Measurements from ENCODE around the gene SFXN4. TPM values are rescaled to one million over a fixed set of nuclear protein-coding genes. Genes with fewer than 3 reads are reported as not detected.

The SFXN4 gene
- total and polyA plus RNA-seq, 4 donors: 12.4 to 34.1 (median 24.1) TPM

- no peak overlapping the region for H3K4me3 ChIP-seq (ENCODE audit: low read depth in 1 of 3, low read length in 3 of 3)
- H3K27me3 ChIP-seq (ENCODE audit: control insufficient read depth in 4 of 4, insufficient read depth in 4 of 4, low read length in 3 of 4): no peaks in the 10 kb centered on the region
- H3K4me1 ChIP-seq (ENCODE audit: control insufficient read depth in 4 of 4, insufficient read depth in 4 of 4, low read length in 3 of 4): no peaks in the 10 kb centered on the region
- H3K36me3 ChIP-seq (ENCODE audit: control insufficient read depth in 4 of 4, insufficient read depth in 3 of 4, low read depth in 1 of 4, low read length in 3 of 4): peaks cover 9 to 49% (median 34%) of the 10 kb centered on the region in 4 donors
- no peaks in the 10 kb centered on the region for H3K9me3 ChIP-seq (ENCODE audit: control insufficient read depth in 4 of 4, low read length in 3 of 4)
- no peak overlapping the region for H3K9ac ChIP-seq (ENCODE audit: low read depth in 1 of 2, low read length in 2 of 2)
- TF ChIP-seq ZBTB33 (IDR thresholded peaks at IDR 0.05): no peak
- TF ChIP-seq FOXA2 (IDR thresholded peaks at IDR 0.05): no peak
- TF ChIP-seq EGR1 (IDR thresholded peaks at IDR 0.05; ENCODE audit: low read depth in 2 of 2): no peak
- TF ChIP-seq HNF4G (IDR thresholded peaks at IDR 0.05): no peak
- TF ChIP-seq NR2F2 (IDR thresholded peaks at IDR 0.05): no peak
- TF ChIP-seq FOXA1 (IDR thresholded peaks at IDR 0.05): no peak
- no peak for DNase-seq (ENCODE audit: low spot score)
- no peak overlapping the region for H3K27ac ChIP-seq (ENCODE audit: low read depth in 1 of 2, low read length in 2 of 2)
- WGBS: 97% methylated on average over 8 of the region's 8 CpGs
Measured at GRCh38 chr10:119149157-119149556, 16.4 kb downstream of the SFXN4 start.

DNA sequence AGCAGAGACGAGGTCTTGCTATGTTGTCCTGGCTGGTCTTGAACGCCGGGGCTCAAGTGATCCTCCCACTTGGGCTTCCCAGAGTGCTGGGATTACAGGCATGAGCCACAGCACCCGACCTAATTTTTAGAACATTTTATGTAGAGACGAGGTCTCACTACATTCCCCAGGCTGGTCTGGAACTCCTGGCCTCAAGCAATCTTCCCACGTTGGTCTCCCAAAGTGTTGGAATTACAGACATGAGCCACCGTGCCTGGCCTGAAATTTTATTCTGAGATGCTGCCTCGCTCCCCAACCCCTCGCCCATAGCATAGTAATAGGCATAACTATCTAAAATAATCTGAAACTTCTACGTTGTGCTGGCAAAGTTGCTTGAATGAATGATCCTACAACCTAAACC, 21.9 kb downstream of the SFXN4 start:
- WGBS: 93% methylated on average over 10 of the region's 10 CpGs
- Histone ChIP-seq H3K9ac (ENCODE audit: low read depth in 1 of 2, low read length in 2 of 2) (no peak overlapping the region), H3K36me3 (ENCODE audit: control insufficient read depth in 4 of 4, insufficient read depth in 3 of 4, low read depth in 1 of 4, low read length in 3 of 4) (peaks cover 1 to 23% (median 12%) of the 10 kb centered on the region in 4 donors), H3K4me1 (ENCODE audit: control insufficient read depth in 4 of 4, insufficient read depth in 4 of 4, low read length in 3 of 4) (peaks cover 0 to 2% (median 0%) of the 10 kb centered on the region in 4 donors), H3K4me3 (ENCODE audit: low read depth in 1 of 3, low read length in 3 of 3) (no peak overlapping the region), H3K27me3 (ENCODE audit: control insufficient read depth in 4 of 4, insufficient read depth in 4 of 4, low read length in 3 of 4) (no peaks in the 10 kb centered on the region), H3K9me3 (ENCODE audit: control insufficient read depth in 4 of 4, low read length in 3 of 4) (no peaks in the 10 kb centered on the region), H3K27ac (ENCODE audit: low read depth in 1 of 2, low read length in 2 of 2) (no peak overlapping the region)
- TF ChIP-seq FOXA2 (IDR thresholded peaks at IDR 0.05) (no peak), GABPA (IDR thresholded peaks at IDR 0.05 in 1 of 2, conservative IDR thresholded peaks at IDR 0.05 in 1 of 2) (no peak), TAF1 (conservative IDR thresholded peaks at IDR 0.05) (no peak), YY1 (IDR thresholded peaks at IDR 0.05) (no peak), HNF4A (conservative IDR thresholded peaks at IDR 0.05) (no peak), NR2F2 (IDR thresholded peaks at IDR 0.05) (no peak), RXRA (IDR thresholded peaks at IDR 0.05) (no peak), RAD21 (IDR thresholded peaks at IDR 0.05) (no peak), MAX (IDR thresholded peaks at IDR 0.05) (no peak)
- TF ChIP-seq, protein P1, sequence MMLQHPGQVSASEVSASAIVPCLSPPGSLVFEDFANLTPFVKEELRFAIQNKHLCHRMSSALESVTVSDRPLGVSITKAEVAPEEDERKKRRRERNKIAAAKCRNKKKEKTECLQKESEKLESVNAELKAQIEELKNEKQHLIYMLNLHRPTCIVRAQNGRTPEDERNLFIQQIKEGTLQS (IDR thresholded peaks at IDR 0.05): no peak
- DNase-seq (ENCODE audit: low spot score): no peak

DNA sequence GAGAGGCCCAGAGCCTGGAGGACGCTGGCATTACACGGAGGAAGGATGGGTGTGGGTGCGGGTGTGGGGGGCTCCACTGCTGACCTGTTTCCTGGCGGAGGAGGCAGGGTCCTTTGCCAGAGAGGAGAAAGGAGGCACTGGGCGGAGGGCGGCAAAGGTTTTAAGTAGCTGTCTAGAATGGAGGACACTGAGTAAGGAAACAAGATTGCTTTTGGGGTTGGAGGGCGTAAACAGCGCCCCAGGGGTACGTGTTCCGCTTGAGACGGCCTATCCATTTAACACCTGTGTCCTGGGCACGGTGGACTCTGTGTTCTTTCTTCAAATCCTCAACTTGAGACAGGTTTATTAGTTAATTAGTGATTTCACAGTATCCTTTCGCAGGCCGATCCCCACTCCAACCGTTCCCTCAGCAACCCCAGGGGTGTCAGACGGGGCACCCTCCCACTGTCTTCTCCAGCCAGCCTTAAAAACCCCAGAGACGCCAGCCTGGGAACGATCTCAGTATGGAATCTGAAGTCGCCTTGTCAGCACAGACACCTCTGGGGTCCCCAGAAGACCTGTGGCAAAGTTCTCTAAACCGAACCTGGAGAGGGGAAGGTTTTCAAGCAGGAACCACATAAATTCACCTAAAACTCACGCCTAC, 24.8 kb downstream of the SFXN4 start:
- DNase-seq (ENCODE audit: low spot score): no peak
- Histone ChIP-seq H3K36me3 (ENCODE audit: control insufficient read depth in 4 of 4, insufficient read depth in 3 of 4, low read depth in 1 of 4, low read length in 3 of 4) (peaks cover 0 to 6% (median under 1%) of the 10 kb centered on the region in 4 donors), H3K4me3 (ENCODE audit: low read depth in 1 of 3, low read length in 3 of 3) (no peak overlapping the region), H3K9me3 (ENCODE audit: control insufficient read depth in 4 of 4, low read length in 3 of 4) (no peaks in the 10 kb centered on the region), H3K27me3 (ENCODE audit: control insufficient read depth in 4 of 4, insufficient read depth in 4 of 4, low read length in 3 of 4) (no peaks in the 10 kb centered on the region), H3K4me1 (ENCODE audit: control insufficient read depth in 4 of 4, insufficient read depth in 4 of 4, low read length in 3 of 4) (peaks cover 0 to 10% (median 5%) of the 10 kb centered on the region in 4 donors), H3K9ac (ENCODE audit: low read depth in 1 of 2, low read length in 2 of 2) (no peak overlapping the region), H3K27ac (ENCODE audit: low read depth in 1 of 2, low read length in 2 of 2) (no peak overlapping the region)
- no peak for TF ChIP-seq TAF1 (conservative IDR thresholded peaks at IDR 0.05)
- TF ChIP-seq RXRA (IDR thresholded peaks at IDR 0.05): no peak
- TF ChIP-seq JUND (IDR thresholded peaks at IDR 0.05): no peak
- TF ChIP-seq HNF4G (IDR thresholded peaks at IDR 0.05): no peak
- TF ChIP-seq, protein P1 (IDR thresholded peaks at IDR 0.05): no peak
- TF ChIP-seq EGR1 (IDR thresholded peaks at IDR 0.05; ENCODE audit: low read depth in 2 of 2): no peak
- TF ChIP-seq, protein P2, sequence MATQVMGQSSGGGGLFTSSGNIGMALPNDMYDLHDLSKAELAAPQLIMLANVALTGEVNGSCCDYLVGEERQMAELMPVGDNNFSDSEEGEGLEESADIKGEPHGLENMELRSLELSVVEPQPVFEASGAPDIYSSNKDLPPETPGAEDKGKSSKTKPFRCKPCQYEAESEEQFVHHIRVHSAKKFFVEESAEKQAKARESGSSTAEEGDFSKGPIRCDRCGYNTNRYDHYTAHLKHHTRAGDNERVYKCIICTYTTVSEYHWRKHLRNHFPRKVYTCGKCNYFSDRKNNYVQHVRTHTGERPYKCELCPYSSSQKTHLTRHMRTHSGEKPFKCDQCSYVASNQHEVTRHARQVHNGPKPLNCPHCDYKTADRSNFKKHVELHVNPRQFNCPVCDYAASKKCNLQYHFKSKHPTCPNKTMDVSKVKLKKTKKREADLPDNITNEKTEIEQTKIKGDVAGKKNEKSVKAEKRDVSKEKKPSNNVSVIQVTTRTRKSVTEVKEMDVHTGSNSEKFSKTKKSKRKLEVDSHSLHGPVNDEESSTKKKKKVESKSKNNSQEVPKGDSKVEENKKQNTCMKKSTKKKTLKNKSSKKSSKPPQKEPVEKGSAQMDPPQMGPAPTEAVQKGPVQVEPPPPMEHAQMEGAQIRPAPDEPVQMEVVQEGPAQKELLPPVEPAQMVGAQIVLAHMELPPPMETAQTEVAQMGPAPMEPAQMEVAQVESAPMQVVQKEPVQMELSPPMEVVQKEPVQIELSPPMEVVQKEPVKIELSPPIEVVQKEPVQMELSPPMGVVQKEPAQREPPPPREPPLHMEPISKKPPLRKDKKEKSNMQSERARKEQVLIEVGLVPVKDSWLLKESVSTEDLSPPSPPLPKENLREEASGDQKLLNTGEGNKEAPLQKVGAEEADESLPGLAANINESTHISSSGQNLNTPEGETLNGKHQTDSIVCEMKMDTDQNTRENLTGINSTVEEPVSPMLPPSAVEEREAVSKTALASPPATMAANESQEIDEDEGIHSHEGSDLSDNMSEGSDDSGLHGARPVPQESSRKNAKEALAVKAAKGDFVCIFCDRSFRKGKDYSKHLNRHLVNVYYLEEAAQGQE (IDR thresholded peaks at IDR 0.05): no peak
- no peak for TF ChIP-seq ZBTB33 (IDR thresholded peaks at IDR 0.05)
- TF ChIP-seq YY1 (IDR thresholded peaks at IDR 0.05): no peak
- TF ChIP-seq GABPA (IDR thresholded peaks at IDR 0.05 in 1 of 2, conservative IDR thresholded peaks at IDR 0.05 in 1 of 2): no peak
- WGBS: 95% methylated on average over 21 of the region's 21 CpGs
